ENCODE results near the gene MAPKAPK2. TPM values are rescaled to one million over a fixed set of nuclear protein-coding genes. Genes with fewer than 3 reads are reported as not detected.
"Not testable (repeated sequence)": the region's sequence is repeated elsewhere in the genome, so short reads cannot be mapped to it uniquely, and the experiment has no call there.

Gene MAPKAPK2
- total RNA-seq, 1 experiment from 2014 or later: 96.2 TPM

DNA sequence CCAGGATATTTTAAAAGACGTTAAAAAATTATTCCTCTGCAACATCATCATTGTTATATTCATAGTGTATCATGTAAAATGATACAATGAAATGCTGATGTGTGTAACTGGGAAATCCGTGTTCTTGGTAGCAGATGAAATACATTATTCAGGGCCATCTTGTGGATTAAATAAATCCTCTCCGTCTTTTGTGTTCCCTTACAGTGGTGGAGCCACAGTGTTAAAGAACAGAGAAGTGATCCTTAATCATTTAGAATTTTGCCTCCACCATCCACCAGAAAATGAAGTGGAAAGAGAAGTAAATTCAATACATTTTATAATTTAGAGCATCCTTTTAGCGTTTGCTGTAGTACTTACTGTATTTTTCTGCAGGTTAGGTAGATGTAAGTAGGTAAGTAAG, 48.0 kb upstream of the MAPKAPK2 start:
- intact Hi-C loops (cut with micrococcal nuclease; ENCODE audit: unreplicated experiment): loop anchor here (10.0 kb wide), 1 partner anchor 78 kb away; no protein-coding TSS in a partner anchor
- TF ChIP-seq, protein P1, sequence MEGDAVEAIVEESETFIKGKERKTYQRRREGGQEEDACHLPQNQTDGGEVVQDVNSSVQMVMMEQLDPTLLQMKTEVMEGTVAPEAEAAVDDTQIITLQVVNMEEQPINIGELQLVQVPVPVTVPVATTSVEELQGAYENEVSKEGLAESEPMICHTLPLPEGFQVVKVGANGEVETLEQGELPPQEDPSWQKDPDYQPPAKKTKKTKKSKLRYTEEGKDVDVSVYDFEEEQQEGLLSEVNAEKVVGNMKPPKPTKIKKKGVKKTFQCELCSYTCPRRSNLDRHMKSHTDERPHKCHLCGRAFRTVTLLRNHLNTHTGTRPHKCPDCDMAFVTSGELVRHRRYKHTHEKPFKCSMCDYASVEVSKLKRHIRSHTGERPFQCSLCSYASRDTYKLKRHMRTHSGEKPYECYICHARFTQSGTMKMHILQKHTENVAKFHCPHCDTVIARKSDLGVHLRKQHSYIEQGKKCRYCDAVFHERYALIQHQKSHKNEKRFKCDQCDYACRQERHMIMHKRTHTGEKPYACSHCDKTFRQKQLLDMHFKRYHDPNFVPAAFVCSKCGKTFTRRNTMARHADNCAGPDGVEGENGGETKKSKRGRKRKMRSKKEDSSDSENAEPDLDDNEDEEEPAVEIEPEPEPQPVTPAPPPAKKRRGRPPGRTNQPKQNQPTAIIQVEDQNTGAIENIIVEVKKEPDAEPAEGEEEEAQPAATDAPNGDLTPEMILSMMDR (IDR thresholded peaks at IDR 0.05; ENCODE audit: unreplicated experiment): no peak
- Mint-ChIP-seq H3K27ac (ENCODE audit: unreplicated experiment) (no peak overlapping the region), H3K4me1 (ENCODE audit: low read depth, unreplicated experiment) (peaks cover 26% of the 10 kb centered on the region), H3K27me3 (ENCODE audit: unreplicated experiment) (peaks cover 25% of the 10 kb centered on the region), H3K9me3 (ENCODE audit: low read depth, unreplicated experiment) (no peaks in the 10 kb centered on the region), H3K36me3 (ENCODE audit: insufficient read depth, unreplicated experiment) (peaks cover 25% of the 10 kb centered on the region), H3K4me3 (ENCODE audit: low read depth, unreplicated experiment) (peak overlapping the region; percentile 95)
- no TSS peak for BruUV-seq (replicated peaks)
- no peak for DNase-seq
- CTCF ChIA-PET: no interaction called here

DNA sequence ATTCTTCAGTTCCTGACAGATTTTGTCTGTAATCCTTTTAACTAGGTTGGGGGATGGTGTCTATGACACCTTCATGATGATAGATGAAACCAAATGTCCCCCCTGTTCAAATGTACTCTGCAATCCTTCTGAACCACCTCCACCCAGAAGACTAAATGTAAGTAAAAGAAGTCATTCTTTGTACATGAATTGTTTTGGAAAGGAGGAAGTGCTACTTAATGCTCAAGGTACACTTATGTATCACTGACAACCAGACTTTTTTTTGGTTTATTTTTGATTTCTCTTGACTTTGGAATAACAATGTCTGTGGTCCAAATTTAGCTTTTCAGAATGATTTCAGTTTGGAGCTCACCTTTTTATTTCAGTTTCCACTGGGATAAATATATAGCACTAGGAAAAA, 47.1 kb upstream of the MAPKAPK2 start:
- peaks cover 23% of the 10 kb centered on the region for H3K36me3 Mint-ChIP-seq (ENCODE audit: insufficient read depth, unreplicated experiment)
- BruUV-seq (replicated peaks): no TSS peak
- no peak overlapping the region for H3K4me3 Mint-ChIP-seq (ENCODE audit: low read depth, unreplicated experiment)
- peaks cover 26% of the 10 kb centered on the region for H3K4me1 Mint-ChIP-seq (ENCODE audit: low read depth, unreplicated experiment)
- peaks cover 16% of the 10 kb centered on the region for H3K27me3 Mint-ChIP-seq (ENCODE audit: unreplicated experiment)
- H3K9me3 Mint-ChIP-seq (ENCODE audit: low read depth, unreplicated experiment): no peaks in the 10 kb centered on the region
- TF ChIP-seq, protein P1 (IDR thresholded peaks at IDR 0.05; ENCODE audit: unreplicated experiment): no peak
- intact Hi-C loops (cut with micrococcal nuclease; ENCODE audit: unreplicated experiment): loop anchor here (10.0 kb wide), 1 partner anchor 77 kb away; no protein-coding TSS in a partner anchor
- DNase-seq: no peak
- H3K27ac Mint-ChIP-seq (ENCODE audit: unreplicated experiment): no peak overlapping the region
- CTCF ChIA-PET: no interaction called here

DNA sequence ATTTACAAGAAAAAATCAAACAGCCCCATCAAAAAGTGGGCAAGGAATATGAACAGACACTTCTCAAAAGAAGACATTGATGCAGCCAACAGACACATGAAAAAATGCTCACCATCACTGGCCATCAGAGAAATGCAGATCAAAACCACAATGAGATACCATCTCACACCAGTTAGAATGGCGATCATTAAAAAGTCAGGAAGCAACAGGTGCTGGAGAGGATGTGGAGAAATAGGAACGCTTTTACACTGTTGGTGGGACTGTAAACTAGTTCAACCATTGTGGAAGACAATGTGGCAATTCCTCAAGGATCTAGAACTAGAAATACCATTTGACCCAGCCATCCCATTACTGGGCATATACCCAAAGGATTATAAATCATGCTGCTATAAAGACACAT, 42.6 kb upstream of the MAPKAPK2 start:
- intact Hi-C loops (cut with micrococcal nuclease; ENCODE audit: unreplicated experiment); H3K9me3 Mint-ChIP-seq (ENCODE audit: low read depth, unreplicated experiment); CTCF ChIA-PET; H3K4me3 Mint-ChIP-seq (ENCODE audit: low read depth, unreplicated experiment); BruUV-seq (replicated peaks); H3K4me1 Mint-ChIP-seq (ENCODE audit: low read depth, unreplicated experiment); DNase-seq; H3K27me3 Mint-ChIP-seq (ENCODE audit: unreplicated experiment); H3K27ac Mint-ChIP-seq (ENCODE audit: unreplicated experiment); H3K36me3 Mint-ChIP-seq (ENCODE audit: insufficient read depth, unreplicated experiment): not testable (repeated sequence)

DNA sequence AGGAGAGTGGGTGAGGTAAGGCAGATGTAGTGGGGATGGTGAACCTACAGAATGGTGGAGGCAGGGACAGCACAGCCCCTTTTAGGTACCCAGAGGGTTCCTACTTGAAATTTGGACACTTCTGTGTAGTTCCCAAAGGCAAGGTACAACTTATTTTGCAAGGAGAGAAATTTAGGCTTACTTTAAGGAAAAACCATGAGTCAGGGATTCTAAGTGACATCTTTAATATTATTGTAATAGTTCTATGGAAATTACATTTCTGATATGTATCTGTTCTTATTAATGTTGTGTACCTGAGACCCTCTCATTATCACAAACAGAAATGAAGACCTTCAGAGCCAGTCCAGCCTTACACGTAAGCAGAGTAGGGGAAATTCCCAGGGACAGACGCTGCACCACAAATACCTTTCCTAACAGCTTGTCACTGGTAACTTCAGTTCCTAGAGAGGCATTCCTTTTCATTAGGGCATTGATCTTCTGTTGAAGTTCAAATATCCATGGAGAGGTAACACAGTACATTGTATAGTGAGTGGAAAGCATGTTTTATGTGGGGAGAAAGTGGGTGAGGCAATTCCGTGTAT, 41.5 kb upstream of the MAPKAPK2 start:
- CTCF ChIA-PET: no interaction called here
- TF ChIP-seq, protein P1 (IDR thresholded peaks at IDR 0.05; ENCODE audit: unreplicated experiment): no peak

DNA sequence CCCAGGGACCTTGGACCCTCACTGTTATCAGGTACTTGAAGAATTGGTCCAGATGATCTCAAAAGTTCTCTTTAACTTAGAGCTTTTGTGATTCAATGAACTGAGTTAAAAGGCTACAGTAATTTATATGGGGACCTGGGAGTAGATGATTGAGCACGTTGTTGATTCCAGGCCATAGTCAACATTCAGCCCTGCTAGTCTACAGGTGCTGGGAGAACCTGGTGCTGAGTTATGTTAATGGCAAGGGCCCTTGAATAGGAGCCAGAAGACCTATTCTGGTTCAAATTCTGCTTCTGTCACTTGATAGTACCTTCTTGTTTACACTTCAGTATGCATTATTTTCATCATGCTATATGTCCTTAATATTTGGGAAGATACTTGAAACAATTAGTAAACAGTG, 38.2 kb upstream of the MAPKAPK2 start:
- no peaks in the 10 kb centered on the region for H3K4me1 Mint-ChIP-seq (ENCODE audit: low read depth, unreplicated experiment)
- no peaks in the 10 kb centered on the region for H3K9me3 Mint-ChIP-seq (ENCODE audit: low read depth, unreplicated experiment)
- TF ChIP-seq, protein P1 (IDR thresholded peaks at IDR 0.05; ENCODE audit: unreplicated experiment): no peak
- no TSS peak for BruUV-seq (replicated peaks)
- H3K27me3 Mint-ChIP-seq (ENCODE audit: unreplicated experiment): no peaks in the 10 kb centered on the region
- H3K36me3 Mint-ChIP-seq (ENCODE audit: insufficient read depth, unreplicated experiment): no peaks in the 10 kb centered on the region
- H3K4me3 Mint-ChIP-seq (ENCODE audit: low read depth, unreplicated experiment): no peak overlapping the region
- DNase-seq: no peak
- intact Hi-C loops (cut with micrococcal nuclease; ENCODE audit: unreplicated experiment): no loop called here
- CTCF ChIA-PET: no interaction called here
- H3K27ac Mint-ChIP-seq (ENCODE audit: unreplicated experiment): no peak overlapping the region

More for the DNA sequence above, 41.5 kb upstream of the MAPKAPK2 start:
- intact Hi-C loops (cut with micrococcal nuclease; ENCODE audit: unreplicated experiment): no loop called here
- H3K27ac Mint-ChIP-seq (ENCODE audit: unreplicated experiment): no peak overlapping the region
- H3K36me3 Mint-ChIP-seq (ENCODE audit: insufficient read depth, unreplicated experiment): no peaks in the 10 kb centered on the region
- DNase-seq: no peak
- no peak overlapping the region for H3K4me3 Mint-ChIP-seq (ENCODE audit: low read depth, unreplicated experiment)
- H3K4me1 Mint-ChIP-seq (ENCODE audit: low read depth, unreplicated experiment): no peaks in the 10 kb centered on the region
- BruUV-seq (replicated peaks): no TSS peak
- H3K9me3 Mint-ChIP-seq (ENCODE audit: low read depth, unreplicated experiment): no peaks in the 10 kb centered on the region
- H3K27me3 Mint-ChIP-seq (ENCODE audit: unreplicated experiment): no peaks in the 10 kb centered on the region

Measured in Calu3 (cell line).